Progenitor cell of endocrine pancreas (in vitro differentiated cells): ENCODE results near the gene LBX1. TPM values are rescaled to one million over a fixed set of nuclear protein-coding genes. Genes with fewer than 3 reads are reported as not detected.

Experiments used
- DNase-seq: peaks from one replicate; pipeline ENCODE4 v3.0.0; 2021; ENCODE audit warnings: low spot score; ENCODE audit not compliant: unreplicated experiment
- H3K27ac Mint-ChIP-seq: 2 replicates; pipeline ENCODE4 v1.8.0; 2021; ENCODE audit warnings: mild to moderate bottlenecking, moderate library complexity, mixed read lengths
- H3K27me3 Mint-ChIP-seq: 2 replicates; pipeline ENCODE4 v1.8.0; 2021; ENCODE audit warnings: mixed read lengths
- H3K36me3 Mint-ChIP-seq: 2 replicates; pipeline ENCODE4 v1.8.0; 2022; ENCODE audit warnings: mixed read lengths; ENCODE audit not compliant: insufficient read depth
- H3K4me1 Mint-ChIP-seq: 2 replicates; pipeline ENCODE4 v1.8.0; 2021; ENCODE audit warnings: low read depth, mixed read lengths
- H3K4me3 Mint-ChIP-seq: 2 replicates; pipeline ENCODE4 v1.8.0; 2021; ENCODE audit warnings: low read depth, mild to moderate bottlenecking, moderate library complexity, mixed read lengths
- H3K9me3 Mint-ChIP-seq: 2 replicates; pipeline ENCODE4 v1.8.0; 2021; ENCODE audit warnings: low read depth, mixed read lengths
- CTCF ChIP-seq: fragments of 200-600 bp; sonication (generic); IDR thresholded peaks from one replicate; pipeline ENCODE4 v1.5.0; 2021; ENCODE audit warnings: antibody characterized with exemption, mild to moderate bottlenecking; ENCODE audit not compliant: unreplicated experiment
- total RNA-seq: library from RNA; stranded (reverse); gene quantifications from 2 replicates; pipeline ENCODE4 v1.2.1, GENCODE V29; 2021

The LBX1 gene
- total RNA-seq, 1 donor from 2014 or later = not detected

GRCh38 chr10:101241840-101242707 is 12.8 kb upstream of the LBX1 start:
- H3K27me3 Mint-ChIP-seq = peaks cover 86% of the 10 kb centered on the region
- no peaks in the 10 kb centered on the region for H3K36me3 Mint-ChIP-seq
- no peak for TF ChIP-seq CTCF

GRCh38 chr10:101238732-101239105 is 9.5 kb upstream of the LBX1 start:
- no peak overlapping the region for H3K27ac Mint-ChIP-seq
- H3K27me3 Mint-ChIP-seq = peaks cover 90% of the 10 kb centered on the region

More at GRCh38 chr10:101241840-101242707, 12.8 kb upstream of the LBX1 start:
- H3K4me1 Mint-ChIP-seq = peaks cover 4% of the 10 kb centered on the region
- DNase-seq = no peak
- no peaks in the 10 kb centered on the region for H3K9me3 Mint-ChIP-seq
- no peak overlapping the region for H3K4me3 Mint-ChIP-seq
- H3K27ac Mint-ChIP-seq = no peak overlapping the region

GRCh38 chr10:101237982-101238731 is 8.9 kb upstream of the LBX1 start:
- Mint-ChIP-seq H3K4me1 (peaks cover 3% of the 10 kb centered on the region), H3K4me3 (no peak overlapping the region), H3K36me3 (no peaks in the 10 kb centered on the region), H3K9me3 (no peaks in the 10 kb centered on the region), H3K27me3 (peaks cover 90% of the 10 kb centered on the region), H3K27ac (no peak overlapping the region)
- DNase-seq = no peak
- TF ChIP-seq CTCF = no peak

More at GRCh38 chr10:101238732-101239105, 9.5 kb upstream of the LBX1 start:
- no peaks in the 10 kb centered on the region for H3K36me3 Mint-ChIP-seq
- no peaks in the 10 kb centered on the region for H3K9me3 Mint-ChIP-seq
- no peak overlapping the region for H3K4me3 Mint-ChIP-seq
- peak; percentile 89 for TF ChIP-seq CTCF
- peaks cover 3% of the 10 kb centered on the region for H3K4me1 Mint-ChIP-seq
- DNase-seq = no peak

GRCh38 chr10:101237081-101237981 is 8.1 kb upstream of the LBX1 start:
- TF ChIP-seq CTCF = no peak
- no peaks in the 10 kb centered on the region for H3K9me3 Mint-ChIP-seq
- no peak for DNase-seq
- no peak overlapping the region for H3K4me3 Mint-ChIP-seq
- H3K36me3 Mint-ChIP-seq = no peaks in the 10 kb centered on the region
- H3K4me1 Mint-ChIP-seq = peaks cover 3% of the 10 kb centered on the region
- peaks cover 92% of the 10 kb centered on the region for H3K27me3 Mint-ChIP-seq
- peak overlapping the region; percentile 68 for H3K27ac Mint-ChIP-seq
